Endometrial microvascular endothelial cells (primary cell): ENCODE data around the gene ZNF396. TPM values are rescaled to one million over a fixed set of nuclear protein-coding genes. Genes with fewer than 3 reads are reported as not detected.

ENCODE experiments used
- total RNA-seq: library from RNA; depleted of rRNA; stranded (reverse); fragments of >200 nt; gene quantifications from one replicate; pipeline ENCODE4 v1.2.3, GENCODE V29; 2015; ENCODE audit errors: inconsistent ontology term

Gene ZNF396
- total RNA-seq, 1 donor from 2014 or later, result not detected

Other genes with a start within 250 kb of the ZNF396 start
- gene ZNF397, start 136.3 kb downstream of the ZNF396 start, total RNA-seq, result 1.6 TPM
- 15.1 TPM for gene ZSCAN30, start 87.1 kb downstream of the ZNF396 start, total RNA-seq
- gene ZNF24, start 32.9 kb downstream of the ZNF396 start, total RNA-seq, result 20.8 TPM
- gene INO80C, start 120.6 kb upstream of the ZNF396 start, total RNA-seq, result 10.5 TPM
- 215 TPM for gene GALNT1, start 204.4 kb upstream of the ZNF396 start, total RNA-seq